Fibroblast of mammary gland (primary cell): ENCODE measurements around the gene CCM2.

Experiments
- DNase-seq: peaks from one replicate; pipeline ENCODE4 v3.0.0-alpha.2; 2010; ENCODE audit warnings: low read depth
- H3K4me3 ChIP-seq: 2 replicates; pipeline ENCODE4 v1.5.1; 2011; ENCODE audit warnings: low read depth, mild to moderate bottlenecking, low read length, moderate library complexity; ENCODE audit not compliant: control insufficient read depth
- TF ChIP-seq, protein P1 (sequence below): conservative IDR thresholded peaks from 2 replicates; pipeline ENCODE4 v1.5.1; 2011; ENCODE audit warnings: low read depth, low read length, inconsistent platforms; ENCODE audit not compliant: control insufficient read depth, insufficient read depth

CCM2 gene

DNA sequence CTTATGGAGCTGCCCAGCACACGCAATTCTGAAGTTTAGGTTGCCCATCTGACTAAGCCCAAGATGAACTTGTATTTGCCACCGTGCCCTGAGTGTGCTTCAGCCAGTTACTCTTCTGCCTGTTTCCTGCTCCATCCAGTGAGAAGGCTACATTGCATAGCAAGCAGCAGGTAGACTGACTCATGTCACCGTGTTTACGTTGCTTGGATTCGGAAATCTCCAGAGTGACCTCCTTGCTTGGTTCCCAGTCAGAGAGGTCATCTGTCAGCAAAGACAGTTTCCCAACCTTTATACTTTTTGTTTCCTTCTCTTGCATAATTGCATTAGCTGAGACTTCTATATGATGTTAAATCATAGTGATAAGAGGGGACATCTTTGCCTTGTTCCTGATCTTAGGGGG, 57.9 kb downstream of the CCM2 start:
- DNase-seq, result no peak
- TF ChIP-seq, protein P1, sequence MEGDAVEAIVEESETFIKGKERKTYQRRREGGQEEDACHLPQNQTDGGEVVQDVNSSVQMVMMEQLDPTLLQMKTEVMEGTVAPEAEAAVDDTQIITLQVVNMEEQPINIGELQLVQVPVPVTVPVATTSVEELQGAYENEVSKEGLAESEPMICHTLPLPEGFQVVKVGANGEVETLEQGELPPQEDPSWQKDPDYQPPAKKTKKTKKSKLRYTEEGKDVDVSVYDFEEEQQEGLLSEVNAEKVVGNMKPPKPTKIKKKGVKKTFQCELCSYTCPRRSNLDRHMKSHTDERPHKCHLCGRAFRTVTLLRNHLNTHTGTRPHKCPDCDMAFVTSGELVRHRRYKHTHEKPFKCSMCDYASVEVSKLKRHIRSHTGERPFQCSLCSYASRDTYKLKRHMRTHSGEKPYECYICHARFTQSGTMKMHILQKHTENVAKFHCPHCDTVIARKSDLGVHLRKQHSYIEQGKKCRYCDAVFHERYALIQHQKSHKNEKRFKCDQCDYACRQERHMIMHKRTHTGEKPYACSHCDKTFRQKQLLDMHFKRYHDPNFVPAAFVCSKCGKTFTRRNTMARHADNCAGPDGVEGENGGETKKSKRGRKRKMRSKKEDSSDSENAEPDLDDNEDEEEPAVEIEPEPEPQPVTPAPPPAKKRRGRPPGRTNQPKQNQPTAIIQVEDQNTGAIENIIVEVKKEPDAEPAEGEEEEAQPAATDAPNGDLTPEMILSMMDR, result no peak
- H3K4me3 ChIP-seq, result no peak overlapping the region

DNA sequence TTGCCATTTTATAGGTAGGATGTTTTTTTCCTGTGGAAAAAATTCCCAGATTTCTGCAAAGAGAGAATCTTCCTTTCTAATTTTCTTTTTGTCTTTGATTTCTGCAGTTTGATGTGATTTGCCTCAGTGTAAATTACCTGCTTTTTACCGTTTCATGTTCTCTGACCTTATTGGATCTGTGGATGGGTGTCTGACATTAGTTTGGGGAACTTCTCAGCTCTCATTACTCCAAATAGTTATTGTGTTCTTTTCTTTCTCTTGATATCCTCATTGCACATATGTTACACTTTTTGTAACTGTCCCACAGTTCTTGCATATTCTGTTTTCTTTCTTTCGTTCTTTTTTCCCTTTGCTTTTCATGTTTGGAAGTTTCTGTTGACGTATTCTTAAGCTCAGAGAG, 60.3 kb downstream of the CCM2 start:
- TF ChIP-seq, protein P1, result no peak
- no peak overlapping the region for H3K4me3 ChIP-seq
- DNase-seq, result no peak

DNA sequence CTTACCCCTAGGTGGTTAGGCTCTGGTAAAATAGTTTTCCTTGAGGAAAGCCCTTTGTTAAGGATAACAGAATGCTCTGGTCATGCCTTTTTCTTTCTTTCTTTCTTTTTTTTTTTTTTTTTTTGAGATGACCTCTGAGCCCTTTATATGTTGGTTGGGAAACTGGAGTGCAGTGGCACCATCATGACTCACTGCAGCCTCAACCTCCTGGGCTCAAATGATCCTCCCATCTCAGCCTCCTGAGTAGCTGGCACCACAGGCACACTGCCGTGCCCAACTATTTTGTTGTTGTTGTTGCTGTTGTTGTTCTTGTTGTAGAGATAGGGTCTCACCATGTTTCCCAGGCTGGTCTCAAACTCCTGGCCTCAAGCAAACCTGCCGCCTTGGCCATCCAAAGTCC, 61.4 kb downstream of the CCM2 start:
- no peak overlapping the region for H3K4me3 ChIP-seq
- DNase-seq, result no peak
- TF ChIP-seq, protein P1, result no peak

DNA sequence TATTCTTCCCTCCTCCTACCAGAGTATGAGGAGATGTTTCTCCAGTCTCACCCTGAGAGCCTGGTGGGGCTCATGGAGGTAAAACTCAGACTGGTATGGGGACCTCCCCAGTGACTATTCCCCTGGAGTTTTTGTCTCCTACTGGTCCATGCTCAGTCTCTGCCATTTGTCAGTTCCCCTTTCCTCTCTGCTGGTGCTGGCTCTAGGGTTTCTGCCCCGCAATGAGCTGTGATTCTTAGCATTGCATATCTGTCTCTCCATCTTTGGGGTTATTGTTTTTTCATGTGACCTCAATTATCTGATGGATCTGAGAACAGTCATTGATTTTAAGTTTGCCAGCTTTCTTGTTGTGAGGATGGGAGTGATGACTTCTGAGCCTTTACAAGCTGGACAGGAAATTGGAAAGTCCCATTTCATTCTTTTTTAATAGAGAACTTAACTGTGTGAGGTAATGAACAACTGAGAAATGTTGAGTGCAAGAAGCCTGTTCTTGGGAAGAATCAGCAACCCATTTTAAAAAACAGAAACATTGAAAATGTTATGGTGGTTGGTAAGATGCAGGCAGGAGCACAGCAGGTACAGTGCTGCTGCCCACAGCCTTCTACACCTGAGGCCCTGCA, 61.9 kb downstream of the CCM2 start:
- DNase-seq, result no peak
- TF ChIP-seq, protein P1, result no peak
- H3K4me3 ChIP-seq, result no peak overlapping the region

DNA sequence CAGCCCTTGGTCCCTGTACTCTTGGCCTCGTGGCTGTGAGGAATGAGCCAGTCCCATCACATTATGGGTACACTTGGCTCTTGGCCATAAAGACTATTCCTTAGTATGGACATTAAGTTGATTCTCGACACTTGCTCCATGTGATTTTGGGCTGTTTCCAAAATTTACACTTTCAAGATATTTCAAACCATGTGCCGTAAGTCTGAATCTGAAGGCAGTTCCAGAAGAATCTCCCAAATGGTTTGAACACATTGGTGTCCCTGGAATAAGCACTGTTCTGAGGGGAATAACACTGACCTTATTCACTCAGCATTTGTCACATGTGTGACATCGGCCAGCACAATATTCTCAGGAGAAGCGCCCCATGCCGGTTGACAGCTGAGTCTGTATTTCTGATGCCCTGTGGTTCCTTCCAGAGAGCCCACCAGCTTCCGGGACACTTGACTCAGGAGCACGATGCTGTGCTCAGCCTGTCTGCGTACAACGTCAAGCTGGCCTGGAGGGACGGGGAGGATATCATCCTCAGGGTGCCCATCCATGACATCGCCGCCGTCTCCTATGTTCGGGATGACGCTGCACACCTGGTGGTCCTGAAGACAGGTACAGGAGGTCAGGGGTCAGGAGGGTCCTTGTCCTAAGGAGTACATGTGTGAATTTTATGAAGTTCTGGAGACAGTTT, 64.2 kb downstream of the CCM2 start:
- no peak for DNase-seq
- TF ChIP-seq, protein P1, result no peak
- H3K4me3 ChIP-seq, result no peak overlapping the region

DNA sequence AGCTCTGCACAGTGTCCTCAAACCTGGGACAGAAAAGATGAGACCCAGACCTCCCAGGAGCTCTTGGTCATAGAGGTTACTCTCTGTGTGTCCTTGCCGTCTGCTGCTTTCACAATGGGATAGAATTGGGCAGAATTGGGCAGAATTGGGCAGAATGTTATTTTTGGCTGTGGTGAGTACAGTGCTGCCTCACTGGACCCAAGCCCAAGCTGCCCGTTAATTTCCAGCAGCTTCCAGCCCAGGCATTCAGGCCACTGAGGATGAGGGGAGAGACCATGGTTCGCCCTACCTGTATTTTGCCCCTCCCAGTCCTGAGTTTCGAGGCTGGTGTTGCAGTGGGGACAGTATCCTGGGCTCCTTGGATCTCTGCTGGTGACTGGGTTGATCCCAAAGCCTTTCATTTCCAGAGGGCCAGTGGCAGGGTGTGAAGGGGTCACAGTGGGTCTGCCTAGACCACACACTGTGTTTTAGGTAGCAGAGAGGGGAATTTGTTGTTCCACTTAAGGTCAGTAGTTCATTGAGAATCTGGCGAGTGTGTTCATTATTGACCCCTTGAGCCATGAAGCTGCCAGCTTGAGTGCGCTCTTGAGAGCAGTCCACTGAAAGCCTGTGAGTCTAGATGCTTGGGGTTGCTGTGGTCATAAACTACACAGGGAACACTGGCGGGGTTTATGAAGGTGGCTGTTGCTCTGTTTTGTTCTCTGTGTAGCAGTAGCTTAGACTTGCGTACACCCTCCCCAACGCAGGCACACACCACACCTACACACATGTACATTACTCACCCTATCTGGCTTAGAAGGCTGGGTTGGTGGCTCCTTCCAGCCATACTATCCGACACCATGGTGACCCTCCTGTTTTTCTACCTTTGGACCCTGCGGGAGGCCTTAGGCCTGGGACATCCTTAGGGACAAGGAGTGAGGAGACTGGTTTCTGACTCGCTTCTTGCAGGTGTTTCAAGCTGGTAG, 65.3 kb downstream of the CCM2 start:
- TF ChIP-seq, protein P1, result no peak
- DNase-seq, result no peak
- H3K4me3 ChIP-seq, result no peak overlapping the region
